Posterior vena cava (tissue), 2 donors: ENCODE results near the gene ARHGDIA. TPM values are rescaled to one million over a fixed set of nuclear protein-coding genes. Genes with fewer than 3 reads are reported as not detected.
A peak's percentile ranks its signal among the peaks of the same experiment; 100 is the strongest.

Experiments used
- DNase-seq: peaks from one replicate; pipeline ENCODE4 v3.0.0-alpha.2; 2020; ENCODE audit warnings: low spot score
- intact Hi-C, 2 donors: fragments of 100-400 bp; cut with DNase I; formaldehyde crosslinking; loops; one replicate each; pipeline versions ENCODE4 v1.14.1 to v1.14.2; 2022 to 2023
- total RNA-seq, 2 donors: library from RNA; stranded (reverse); fragmentation: NEBNext Ultra II Directional; extraction: Animal tissue kit (Norgen Biotek cat#: 25700); gene quantifications; one replicate each; pipeline ENCODE4 v1.2.1, GENCODE V29; 2021
- donor health status: DM: yes; HTN: yes; CAD: no.
- donor health status: DM: yes; HTN: yes; CAD: no.

Gene ARHGDIA
- total RNA-seq, 2 donors from 2014 or later: 375 to 421 TPM

DNA sequence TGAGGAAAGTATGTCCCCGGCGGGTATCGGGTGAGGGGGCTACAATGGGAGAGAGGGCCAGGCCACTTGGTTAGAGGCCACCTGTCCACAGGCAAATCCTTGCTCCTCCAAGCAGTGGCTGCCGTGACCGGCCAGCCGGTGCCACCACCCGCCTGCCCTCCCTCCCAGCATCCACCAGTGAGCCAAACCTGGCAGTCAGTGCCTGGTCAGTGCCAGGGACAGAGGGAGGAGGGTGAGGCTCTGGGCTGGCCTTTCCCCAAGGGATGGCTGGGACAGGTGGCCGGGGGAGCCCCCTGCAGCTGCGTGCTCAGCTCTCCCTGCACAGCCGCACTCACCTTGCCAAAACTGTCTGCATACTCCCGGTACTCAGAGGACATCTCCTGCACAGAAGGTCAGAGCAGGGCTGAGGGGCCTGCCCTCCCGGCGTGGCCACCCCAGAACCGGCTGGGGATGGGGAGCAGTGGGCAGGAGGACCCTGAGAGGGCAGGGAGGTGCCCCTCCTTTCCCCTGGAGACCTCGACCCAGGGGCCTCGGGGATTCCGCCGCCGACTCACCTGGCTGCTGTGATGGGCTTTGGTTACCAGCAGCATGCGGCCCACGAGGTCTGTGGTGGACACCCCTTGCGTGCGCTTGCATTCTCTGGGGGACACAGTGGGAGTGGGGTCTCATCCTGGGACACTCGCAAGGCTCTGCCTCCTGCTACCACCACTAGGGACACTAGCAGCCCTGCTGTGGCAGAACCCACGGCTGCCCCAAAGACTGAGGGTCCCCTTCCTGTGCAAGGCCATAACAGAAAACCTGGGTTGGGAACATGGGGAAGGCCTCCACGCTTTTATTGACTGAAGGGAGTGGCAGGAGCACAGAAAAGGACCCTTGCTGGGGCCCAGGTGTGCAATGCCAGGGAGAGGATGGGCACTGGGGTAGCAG is 36.3 kb upstream of the ARHGDIA start:
- no peak for DNase-seq
- intact Hi-C loops: no loop called here

DNA sequence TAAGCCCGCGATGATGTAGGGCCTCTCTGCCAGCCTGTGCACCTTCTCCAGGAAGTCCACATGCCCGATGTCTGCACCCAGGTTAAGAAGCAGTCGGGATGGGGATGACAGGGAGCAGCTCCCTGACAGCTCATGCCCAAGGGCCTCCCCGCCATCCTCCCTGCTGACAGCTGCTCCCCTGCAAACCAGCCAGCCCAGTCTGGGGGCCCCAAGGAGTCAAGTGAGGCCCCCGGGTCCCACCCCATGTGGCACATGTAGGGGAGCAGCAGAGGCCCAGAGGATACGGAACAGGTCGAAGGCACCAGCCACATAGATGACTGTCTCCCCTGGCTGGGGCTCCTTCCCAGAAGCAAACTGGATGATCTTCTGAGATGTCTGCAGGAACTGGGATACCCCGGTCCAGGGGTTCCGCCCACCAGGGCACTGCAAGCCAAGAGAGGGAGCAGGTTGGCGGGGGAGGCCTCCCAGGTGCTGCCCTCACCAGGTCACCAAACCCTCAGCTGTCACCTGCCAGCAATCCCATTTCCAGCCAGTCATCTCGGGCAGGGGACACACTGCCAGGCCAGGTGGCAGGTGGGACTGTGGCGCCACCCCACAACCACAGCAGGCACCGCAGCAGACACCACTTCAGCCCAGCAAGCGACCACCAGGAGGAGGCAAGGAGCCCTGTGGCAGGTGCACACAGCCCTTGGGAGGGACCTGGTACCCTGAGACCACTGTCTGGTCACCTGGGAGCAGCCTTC is 35.5 kb upstream of the ARHGDIA start:
- intact Hi-C loops: no loop called here
- no peak for DNase-seq

DNA sequence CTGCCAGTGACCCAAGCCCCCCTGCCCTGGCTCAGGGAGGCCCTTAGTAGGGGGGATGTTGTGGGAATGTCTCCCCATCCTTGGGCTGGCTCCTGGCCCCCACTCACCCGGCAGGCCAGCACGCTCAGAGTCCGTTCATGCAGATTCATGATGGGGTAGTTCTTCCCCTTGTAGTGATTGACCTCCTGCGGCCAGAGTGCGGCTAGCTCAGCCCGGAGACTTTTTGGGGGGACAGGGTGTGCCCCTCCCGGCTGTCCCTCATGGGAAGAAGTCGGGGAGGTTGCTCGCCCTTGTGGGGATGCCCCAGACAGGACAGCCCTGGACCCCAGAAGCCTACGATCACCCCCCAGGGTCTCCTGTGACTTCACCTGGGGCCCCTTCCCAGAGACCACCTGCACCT is 34.9 kb upstream of the ARHGDIA start:
- DNase-seq: no peak
- intact Hi-C loops: no loop called here

DNA sequence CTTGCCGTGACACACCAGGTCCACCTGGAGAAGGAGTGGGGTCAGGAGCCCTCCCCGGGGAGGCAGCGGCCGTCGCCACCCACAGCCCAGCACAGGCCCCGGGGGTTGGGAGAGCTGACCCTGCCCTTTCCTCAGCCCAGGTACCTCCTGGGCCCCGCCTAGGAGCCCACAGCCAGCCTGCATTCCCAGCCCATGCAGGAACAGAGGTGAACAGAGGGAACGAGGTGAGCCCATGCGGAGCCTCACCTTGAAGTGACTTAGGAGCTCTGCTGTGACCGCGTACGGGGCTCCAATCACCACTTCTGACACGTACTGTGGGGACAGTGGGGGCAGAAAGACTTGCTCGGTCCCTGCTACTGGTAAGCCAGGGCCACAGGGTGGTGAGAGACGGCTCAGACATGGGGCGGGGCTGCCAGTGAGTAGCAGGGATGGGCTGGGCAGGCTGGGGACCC is 34.3 kb upstream of the ARHGDIA start:
- intact Hi-C loops: no loop called here
- no peak for DNase-seq

DNA sequence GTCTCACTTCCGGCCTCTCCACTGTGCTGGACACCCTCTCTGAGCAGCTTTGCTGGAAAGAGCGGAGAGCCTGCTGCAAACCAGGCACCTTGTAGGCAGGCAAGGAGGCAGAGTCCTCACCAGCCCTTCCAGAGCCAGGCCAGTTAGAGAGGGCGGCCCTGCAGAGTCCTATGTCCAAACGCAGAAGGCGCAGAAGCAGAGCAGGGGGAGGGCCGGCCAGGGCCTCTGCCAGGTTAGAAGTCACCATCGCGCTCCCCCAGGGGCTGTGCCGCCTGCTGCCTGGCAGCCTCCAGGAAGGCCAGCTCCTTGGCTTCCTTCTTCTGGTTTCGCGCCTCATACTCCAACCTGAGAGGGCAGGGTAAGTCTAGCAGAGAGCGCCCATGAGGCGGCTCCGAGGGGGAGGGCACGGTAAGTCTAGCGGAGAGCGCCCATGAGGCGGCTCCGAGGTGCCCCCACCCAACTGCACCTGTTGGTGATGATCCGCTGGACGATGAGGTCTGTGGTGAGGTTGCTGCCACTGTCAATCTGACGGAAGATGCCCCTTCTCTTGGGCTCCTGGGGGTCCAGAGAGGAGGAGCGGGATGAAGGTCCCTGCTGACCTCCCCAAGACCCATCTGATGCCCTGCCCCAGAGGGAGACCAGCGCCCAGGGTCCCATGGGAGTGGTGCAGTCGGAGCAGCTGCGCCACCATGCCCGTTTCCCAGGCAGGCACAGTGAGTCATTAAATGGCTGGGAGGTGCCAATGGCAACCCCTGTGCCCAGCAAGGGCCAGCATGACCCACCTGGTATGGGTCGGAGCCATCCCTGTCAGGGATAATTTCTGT is 33.7 kb upstream of the ARHGDIA start:
- no peak for DNase-seq
- intact Hi-C loops: no loop called here

DNA sequence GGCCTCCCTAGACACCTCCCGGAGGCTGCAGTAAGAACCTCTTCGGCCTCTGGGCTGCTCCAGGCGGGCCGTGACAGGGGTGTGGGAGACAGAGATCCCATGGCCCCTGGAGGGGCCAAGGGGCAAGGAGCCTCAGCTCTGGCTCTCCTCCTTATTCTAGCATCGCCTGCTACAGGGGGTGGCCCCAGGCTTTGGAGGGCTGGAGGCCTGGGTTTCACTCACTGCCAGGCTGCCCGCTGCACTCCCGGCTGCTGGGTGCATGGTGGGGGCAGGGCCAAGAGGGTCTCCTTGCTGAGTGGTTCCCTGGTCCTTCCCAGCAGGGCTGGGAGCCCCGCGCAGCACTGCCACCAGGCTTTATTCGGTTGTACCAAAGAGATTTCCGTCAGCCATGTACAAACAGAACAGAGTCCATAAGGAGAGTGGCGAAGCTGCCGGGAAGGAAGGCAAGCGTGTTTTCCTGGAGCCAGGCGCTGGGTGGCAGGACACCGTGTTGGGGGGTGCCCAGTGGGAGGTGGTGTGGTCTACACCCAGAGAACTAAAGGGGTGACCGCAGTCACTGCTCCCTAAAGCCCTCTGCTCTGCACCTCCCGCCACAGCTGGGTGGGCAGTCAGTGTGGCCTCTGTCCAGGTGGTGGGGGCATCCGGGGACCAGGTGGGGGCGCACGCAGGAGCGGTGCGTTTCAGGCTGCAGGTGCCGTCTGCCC is 32.9 kb upstream of the ARHGDIA start:
- no peak for DNase-seq
- intact Hi-C loops: no loop called here

DNA sequence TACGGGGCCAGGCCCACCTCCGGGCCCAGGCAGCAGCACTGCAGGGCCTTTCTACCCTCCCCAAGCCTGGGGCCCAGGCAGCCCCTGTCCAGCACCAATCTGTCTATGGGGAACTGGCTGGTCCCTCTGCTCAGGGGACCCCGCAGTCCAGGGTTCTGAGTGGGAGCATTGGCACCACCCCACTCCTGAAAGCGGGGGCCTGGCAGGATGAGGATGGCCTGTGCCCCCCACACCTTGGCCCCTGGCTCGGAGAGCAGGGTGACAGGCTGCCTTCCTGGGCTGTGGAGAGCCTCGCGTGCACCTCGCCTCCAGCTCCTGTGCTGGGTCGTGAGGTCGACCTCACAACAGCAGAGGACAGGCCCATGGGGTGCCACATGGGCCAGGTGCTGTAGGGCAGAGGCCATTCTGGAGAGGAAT is 32.3 kb upstream of the ARHGDIA start:
- intact Hi-C loops: no loop called here
- DNase-seq: no peak

DNA sequence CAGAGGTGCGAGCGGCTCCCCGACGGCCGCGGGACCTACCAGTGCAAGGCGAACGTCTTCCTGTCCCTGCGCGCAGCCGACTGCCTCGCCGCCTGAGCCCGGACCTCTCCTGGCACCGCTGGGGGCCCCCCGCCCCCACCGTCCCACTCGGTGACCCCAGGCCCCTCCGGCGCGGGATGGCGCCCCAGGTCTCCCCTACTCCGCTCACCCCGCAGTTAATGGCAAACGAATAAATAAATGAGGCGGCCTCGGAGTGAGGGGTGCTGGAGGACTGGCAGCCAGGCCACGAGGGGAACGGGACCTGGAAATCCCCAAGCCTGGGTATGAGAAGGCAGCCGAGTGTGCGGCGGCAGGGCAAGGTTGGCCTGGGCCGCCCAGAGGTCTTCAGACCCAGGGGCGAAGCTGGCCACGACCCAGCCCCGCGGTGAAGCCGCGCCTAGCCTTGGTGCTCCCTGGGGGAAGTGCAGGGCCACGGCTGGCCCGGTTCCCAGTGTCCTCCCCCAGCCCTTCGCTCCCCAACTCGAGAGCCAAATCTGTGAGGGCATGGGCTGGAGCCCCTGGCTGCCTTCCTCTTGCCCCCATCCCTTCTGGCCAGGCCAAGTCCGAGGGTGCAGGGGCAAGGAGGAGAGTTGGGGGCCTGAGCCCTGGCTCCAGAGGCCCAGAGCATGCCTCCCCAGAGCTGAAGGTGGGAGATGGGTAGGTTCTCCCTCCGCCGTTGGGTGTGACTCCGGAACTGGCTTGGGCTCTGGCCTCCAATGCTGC is 31.7 kb upstream of the ARHGDIA start:
- intact Hi-C loops: no loop called here
- DNase-seq: no peak

DNA sequence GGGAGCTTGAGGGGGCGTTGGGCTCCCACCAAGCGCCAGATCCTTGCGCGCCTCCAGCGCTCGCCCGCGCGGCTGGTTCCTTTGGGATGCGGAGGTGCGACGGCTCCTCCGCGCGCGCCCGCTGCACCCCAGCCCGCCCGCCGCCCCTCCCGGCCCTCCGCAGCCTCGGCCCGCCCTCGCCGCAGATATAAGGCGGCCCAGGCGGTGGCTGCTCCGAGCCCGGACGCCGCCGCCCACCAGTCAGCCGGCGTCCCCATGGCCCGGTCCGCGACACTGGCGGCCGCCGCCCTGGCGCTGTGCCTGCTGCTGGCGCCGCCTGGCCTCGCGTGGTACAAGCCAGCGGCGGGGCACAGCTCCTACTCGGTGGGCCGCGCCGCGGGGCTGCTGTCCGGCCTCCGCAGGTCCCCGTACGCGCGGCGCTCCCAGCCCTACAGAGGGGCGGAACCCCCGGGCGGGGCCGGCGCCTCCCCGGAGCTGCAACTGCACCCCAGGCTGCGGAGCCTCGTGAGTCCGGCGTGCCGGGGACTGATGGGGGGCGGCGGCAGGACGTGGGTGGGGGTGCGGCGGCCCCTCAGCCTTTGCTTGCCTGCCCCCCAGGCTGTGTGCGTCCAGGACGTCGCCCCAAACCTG is 31.0 kb upstream of the ARHGDIA start, which contains the start of gene NPB:
TSS of gene NPB (plus strand) at position 216 of the 630 bp plus-strand sequence. CDS start at position 256, 40 bp downstream.
- intact Hi-C loops: no loop called here
- DNase-seq: no peak

DNA sequence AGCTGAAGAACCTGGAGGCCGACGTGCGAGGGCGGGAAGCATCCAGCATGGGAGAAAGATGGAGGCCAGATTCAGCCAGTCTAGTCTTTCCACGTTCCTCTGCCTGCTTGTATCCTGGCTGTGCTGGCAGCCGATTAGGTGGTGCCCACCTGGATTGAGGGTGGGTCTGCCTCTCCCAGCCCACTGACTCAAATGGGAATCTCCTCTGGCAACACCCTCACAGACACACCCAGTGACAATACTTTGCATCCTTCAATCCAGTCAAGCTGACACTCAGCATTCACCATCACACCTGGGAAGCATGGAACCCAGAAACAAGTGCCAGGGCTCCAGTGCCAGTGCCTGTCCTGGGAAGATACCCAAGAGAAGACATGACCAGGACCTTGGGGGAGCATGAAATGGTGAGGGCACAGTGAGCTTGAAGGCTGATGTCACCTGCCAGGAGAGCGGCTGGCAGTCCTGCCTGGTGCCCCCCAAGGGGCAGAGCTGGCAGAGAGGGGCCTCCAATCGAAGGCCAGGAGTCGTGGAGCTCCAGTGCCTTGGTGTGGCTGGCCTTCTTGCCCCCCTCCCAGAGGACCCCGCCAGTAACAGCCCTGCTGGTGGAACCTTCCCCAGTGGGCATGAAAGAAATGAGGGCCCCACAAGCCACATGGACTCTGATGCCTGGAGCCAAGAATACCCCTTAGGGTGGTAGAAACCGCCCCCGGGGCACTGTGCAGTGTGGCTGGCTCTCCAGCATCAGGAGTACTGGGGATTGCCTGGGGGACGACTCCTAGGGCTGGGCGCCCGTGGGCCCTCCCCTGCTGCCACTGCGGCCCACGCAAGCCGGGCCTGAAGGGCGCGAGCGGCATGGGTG is 30.3 kb upstream of the ARHGDIA start:
- intact Hi-C loops: no loop called here
- DNase-seq: no peak

DNA sequence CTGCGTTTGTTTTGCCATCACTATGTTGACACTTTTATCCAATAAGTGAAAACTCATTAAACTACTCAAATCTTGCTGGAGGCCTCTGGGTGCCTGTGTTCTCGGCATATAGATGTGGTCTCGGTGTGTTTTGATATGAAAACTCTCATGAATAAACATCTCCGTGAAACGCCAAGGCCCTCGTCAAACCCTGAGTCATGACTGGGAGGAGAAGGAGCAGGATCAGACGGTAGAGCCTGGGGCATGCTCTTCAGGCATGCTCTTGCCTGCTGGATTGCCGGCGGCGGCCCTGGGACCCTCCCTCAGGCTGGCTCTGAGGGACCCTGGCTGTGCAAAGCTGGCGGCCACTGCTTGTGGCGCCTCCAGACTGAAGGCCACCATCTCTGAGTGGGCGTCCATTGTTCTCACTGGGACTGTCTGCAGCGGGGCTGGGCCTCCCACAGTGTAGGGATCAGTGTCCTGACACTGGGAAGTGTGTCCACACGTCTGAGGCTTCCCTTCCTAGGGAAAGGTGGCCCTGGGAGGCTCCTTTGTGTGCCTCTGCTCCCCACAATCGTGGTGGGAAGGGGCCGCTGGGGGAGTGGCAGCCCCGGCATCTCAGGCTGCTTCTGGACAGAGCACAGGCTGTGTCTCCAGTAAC is 29.2 kb upstream of the ARHGDIA start:
- DNase-seq: no peak
- intact Hi-C loops: no loop called here

DNA sequence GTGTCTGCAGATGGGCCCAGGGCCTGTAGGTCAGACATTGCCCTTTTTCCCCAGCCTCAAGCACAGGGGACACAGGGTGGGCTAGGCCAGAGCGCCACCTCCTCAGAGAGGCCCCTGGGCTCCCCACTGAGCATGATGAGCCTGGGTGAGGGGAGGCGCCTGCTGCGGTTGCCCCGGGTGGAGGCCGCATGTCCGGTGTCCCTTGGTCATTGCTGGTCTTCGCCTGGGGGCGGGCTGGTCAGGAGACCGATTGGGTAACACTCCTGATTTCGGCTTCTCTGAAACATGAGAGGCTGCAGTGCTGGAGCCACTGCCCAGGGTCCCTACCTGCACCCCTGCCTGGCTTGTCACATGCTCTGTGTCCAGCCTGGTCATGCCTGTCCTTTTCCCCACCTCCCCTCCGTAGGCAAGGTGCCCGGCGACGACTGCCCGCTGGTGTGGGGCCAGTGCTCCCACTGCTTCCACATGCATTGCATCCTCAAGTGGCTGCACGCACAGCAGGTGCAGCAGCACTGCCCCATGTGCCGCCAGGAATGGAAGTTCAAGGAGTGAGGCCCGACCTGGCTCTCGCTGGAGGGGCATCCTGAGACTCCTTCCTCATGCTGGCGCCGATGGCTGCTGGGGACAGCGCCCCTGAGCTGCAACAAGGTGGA is 28.5 kb upstream of the ARHGDIA start:
- intact Hi-C loops: no loop called here

DNA sequence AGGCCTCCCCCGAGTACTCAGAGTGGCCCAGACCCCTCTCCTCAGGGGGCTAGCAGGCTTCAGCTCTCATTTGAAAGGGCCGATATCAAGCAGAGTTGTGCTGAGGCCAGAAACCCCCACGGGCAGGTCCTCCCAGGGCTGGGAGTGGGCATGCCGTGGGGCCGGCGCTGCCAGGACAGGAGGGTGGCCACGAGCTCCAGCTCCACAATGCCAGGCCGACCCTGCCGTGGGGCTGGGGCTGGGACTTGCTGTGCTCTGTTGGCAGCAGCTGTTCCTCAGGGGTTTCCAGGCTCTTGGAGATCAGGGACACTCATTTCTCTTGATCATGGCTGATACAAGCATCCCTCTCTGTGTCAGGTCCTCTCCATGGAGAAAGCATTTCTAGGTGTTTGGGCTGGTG is 27.7 kb upstream of the ARHGDIA start:
- DNase-seq: no peak
- intact Hi-C loops: no loop called here

More for the DNA sequence above, 28.5 kb upstream of the ARHGDIA start:
- peak; percentile 74 for DNase-seq

DNA sequence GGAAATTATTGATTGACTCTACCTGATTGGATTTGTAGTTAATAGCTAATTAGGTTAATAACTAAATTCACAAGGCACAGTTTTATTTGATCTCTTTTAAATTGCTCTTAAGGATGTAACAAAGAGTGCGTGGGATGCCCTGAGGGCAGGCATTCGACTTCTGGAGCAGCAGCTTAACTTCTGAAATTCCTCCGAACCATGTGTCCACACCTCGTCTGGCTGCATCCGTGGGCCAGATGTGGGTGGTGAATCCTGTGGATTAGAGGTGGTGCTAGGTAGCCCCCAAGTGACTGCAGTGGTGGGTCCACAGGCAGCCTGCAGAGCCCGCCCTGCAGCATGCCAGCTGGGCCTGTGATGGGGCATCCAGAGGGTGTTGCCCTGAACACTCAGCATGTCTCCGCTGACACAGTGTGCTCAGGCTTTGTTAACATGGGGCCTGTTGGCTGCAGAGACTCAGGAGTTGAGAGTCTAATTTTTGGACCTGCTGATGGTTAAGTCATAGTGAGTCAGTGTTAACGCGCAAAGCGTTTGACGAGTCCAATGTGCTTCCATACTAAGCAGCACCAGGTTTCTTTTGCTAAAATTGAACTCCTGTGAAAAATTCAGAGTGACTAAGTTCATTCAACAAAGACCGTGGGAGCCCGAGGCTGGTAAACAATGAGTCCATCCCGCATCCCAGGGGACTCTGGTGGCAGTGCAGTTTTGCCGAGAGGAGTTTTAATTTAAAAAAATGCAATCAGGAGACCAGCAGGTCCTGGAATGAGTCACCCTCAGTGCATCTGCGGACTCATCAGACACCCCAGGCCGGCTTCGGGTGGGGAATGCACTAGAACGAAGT is 27.1 kb upstream of the ARHGDIA start:
- intact Hi-C loops: no loop called here
- DNase-seq: no peak

DNA sequence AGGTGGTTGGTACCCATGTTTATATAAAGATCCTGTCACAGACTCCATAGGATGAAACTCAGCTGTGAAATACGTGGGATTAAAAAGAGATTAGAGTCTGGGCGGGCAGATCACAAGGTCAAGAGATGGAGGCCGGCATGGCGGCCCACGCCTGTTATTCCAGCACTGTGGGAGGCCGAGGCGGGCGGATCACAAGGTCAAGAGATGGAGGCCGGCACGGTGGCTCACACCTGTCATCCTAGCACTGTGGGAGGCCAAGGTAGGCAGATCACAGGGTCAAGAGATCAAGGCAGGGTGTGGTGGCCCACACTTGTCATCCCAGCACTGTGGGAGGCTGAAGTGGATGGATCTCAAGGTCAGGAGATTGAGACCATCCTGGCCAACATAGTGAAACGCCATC is 24.3 kb upstream of the ARHGDIA start:
- no peak for DNase-seq
- intact Hi-C loops: no loop called here
